COLO829 (cell line): Measurements from ENCODE around the gene OSBPL9.
"Not testable (repeated sequence)": the region's sequence is repeated elsewhere in the genome, so short reads cannot be mapped to it uniquely, and the experiment has no call there.

ENCODE experiments used
- DNase-seq: peaks from one replicate; pipeline ENCODE4 v3.0.0; 2012; ENCODE audit warnings: low spot score

The OSBPL9 gene

GRCh38 chr1:51607681-51608095 is 9.2 kb upstream of the OSBPL9 start:
- no peak for DNase-seq

- DNase-seq, result not testable (repeated sequence)
Measured at GRCh38 chr1:51610104-51610503, 6.8 kb upstream of the OSBPL9 start.

GRCh38 chr1:51610637-51611036 is 6.3 kb upstream of the OSBPL9 start:
- no peak for DNase-seq

GRCh38 chr1:51612447-51612961 is 4.4 kb upstream of the OSBPL9 start:
- no peak for DNase-seq

- DNase-seq, result no peak
Measured at GRCh38 chr1:51615780-51616291, 1.1 kb upstream of the OSBPL9 start.

- DNase-seq, result no peak
Measured at GRCh38 chr1:51616490-51616889, 402 bp upstream of the OSBPL9 start.

GRCh38 chr1:51618715-51619114 is 1.8 kb downstream of the OSBPL9 start:
- DNase-seq, result no peak

- no peak for DNase-seq
Measured at GRCh38 chr1:51620470-51620869, 3.6 kb downstream of the OSBPL9 start.

- no peak for DNase-seq
Measured at GRCh38 chr1:51621161-51621560, 4.3 kb downstream of the OSBPL9 start.

- no peak for DNase-seq
Measured at GRCh38 chr1:51621841-51622454, 5.1 kb downstream of the OSBPL9 start.

- peak; percentile 13 for DNase-seq
Measured at GRCh38 chr1:51622455-51622913, 5.6 kb downstream of the OSBPL9 start.

GRCh38 chr1:51623025-51623424 is 6.1 kb downstream of the OSBPL9 start:
- DNase-seq, result no peak

- no peak for DNase-seq
Measured at GRCh38 chr1:51623450-51623849, 6.6 kb downstream of the OSBPL9 start.

GRCh38 chr1:51624855-51625254 is 8.0 kb downstream of the OSBPL9 start:
- peak; percentile 77 for DNase-seq

- DNase-seq, result no peak
Measured at GRCh38 chr1:51627672-51628071, 10.8 kb downstream of the OSBPL9 start.

- DNase-seq, result no peak
Measured at GRCh38 chr1:51628715-51629590, 12.1 kb downstream of the OSBPL9 start.

- DNase-seq, result no peak
Measured at GRCh38 chr1:51629918-51630317, 13.0 kb downstream of the OSBPL9 start.

- DNase-seq, result no peak
Measured at GRCh38 chr1:51630393-51630792, 13.5 kb downstream of the OSBPL9 start.

- DNase-seq, result no peak
Measured at GRCh38 chr1:51630922-51631321, 14.0 kb downstream of the OSBPL9 start.

GRCh38 chr1:51631747-51632146 is 14.9 kb downstream of the OSBPL9 start:
- DNase-seq, result no peak

- DNase-seq, result no peak
Measured at GRCh38 chr1:51634618-51635017, 17.7 kb downstream of the OSBPL9 start.

GRCh38 chr1:51635615-51636014 is 18.7 kb downstream of the OSBPL9 start:
- no peak for DNase-seq

GRCh38 chr1:51636191-51636590 is 19.3 kb downstream of the OSBPL9 start:
- DNase-seq, result no peak
